ENCODE results near the gene PSAPL1.

PSAPL1 gene

DNA sequence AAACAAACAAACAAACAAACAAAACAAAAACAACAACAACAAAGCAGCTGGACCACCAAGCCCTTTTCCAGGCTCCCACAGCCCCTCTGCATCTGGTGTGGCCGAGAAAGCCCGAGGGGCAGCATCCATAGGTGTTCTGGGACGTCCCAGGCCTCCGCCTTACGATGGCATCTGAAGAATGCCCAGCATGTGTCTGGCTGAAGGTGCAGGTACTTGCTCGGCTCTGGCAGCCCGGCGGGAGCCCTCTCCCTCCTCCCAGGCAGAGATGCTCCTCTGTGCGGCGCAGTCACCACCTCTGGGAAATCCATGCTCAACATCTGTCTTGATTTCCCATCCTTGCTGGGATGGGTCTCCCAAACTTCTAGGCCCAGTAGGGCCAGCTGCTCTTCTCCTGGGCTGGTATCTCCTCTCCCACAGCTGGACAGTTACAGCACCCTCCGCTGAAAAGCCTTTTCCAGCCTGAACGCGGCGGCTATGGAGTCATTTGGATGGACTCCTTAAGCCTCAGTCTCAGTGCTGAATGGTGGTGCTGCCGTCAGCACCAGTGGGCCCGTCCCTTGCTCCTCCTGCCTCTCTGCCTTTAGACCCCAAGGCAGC lies 4.3 kb downstream of the PSAPL1 start:
- no peak for DNase-seq

DNA sequence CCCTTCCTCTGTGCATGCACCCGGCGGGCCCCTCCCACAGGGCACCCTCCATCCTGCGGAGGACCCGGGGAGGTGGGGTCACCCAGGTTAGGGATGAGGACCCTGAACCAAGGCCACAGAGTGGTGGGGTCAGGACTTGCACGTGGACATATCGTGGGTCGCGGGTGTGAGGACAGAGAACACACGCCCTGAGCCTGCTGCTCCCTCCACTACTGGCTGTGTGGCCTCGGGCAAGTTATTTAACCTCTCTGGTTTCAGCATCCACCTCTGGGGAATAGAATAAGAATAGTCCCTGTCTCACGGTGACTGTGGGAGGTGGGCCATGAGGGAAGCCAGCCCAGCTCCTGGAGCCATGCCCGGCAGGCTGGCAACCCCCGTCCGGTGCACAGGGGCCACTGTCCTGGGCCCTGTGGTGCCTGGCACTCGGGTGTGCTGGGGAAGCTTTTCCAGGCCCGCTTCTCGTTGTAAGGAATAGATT lies 5.1 kb downstream of the PSAPL1 start:
- DNase-seq, result no peak

DNA sequence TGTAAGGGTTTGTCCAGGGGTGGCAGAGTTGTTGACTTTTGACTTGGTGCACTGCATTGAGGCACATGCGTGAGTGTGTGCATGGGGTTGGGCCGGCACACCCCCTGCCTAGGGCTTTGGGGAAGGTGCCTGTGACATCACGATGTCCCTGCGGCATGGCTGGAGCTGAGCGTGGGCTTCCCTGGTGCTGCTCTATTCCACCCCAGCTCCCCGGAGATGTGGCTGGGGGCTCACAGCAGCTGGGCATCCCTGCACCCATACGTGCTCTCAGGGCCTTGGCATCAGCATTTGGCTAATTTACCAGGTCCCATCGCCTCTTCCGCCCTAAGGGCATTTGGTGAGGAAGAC lies 5.7 kb downstream of the PSAPL1 start:
- no peak for DNase-seq

DNA sequence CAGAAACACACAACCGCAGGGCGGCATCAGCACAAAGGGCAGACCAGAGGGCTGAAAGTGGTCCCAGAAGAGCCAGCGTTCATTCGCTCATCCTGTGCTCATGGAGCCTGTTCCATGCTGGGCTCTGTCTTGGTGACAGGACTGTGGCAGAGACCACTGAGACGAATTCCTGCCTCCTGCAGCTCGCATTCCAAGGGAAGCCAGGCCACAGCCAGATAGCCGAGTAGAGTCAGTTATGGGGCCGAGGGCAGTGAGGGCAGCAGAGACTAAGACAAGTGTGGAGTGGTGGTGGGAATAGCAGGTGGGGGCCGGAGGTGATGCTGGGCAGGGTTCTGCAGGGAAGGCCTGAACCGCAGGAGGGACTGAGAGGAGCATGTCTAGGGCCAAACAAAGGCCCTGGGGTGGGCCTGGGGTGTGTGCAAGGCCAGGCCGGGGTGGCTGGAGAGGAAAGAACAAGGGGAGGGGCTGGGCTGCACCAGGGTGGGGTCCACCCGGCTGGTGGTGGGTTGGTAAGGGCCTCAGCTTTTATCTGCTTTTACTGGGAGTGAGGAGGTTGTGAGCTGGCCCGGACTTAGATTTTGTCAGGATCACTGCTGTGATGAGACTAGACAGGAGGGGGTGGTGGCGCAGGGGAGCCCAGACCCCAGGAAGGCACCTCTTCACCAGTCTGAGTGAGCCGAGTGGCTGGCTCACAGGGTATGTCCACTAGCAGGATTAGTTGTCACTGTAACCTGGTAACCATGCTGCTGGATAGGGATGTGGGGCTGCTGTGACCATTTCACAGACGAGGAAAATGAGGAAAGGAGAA lies 6.3 kb downstream of the PSAPL1 start:
- no peak for DNase-seq

DNA sequence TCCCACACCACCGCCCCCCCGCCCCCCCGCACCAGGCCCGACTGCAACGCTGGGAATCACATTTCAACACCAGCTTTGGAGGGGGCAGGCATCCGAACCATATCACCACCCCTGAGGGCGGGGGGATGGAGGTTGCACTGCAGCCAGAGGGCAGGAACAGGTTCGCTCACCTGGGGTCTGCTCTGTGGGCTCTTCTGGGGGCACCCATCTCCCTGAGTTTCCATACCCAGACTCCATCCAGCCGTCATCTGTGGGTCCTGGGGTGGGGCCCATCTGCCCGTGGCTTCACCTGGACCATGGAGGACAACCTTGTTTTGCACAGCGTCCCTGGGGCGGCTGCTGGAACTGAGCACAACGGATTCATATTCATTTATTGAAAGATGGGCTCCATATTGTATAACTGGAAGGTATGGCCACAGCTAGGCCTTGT lies 6.9 kb downstream of the PSAPL1 start:
- no peak for DNase-seq

DNA sequence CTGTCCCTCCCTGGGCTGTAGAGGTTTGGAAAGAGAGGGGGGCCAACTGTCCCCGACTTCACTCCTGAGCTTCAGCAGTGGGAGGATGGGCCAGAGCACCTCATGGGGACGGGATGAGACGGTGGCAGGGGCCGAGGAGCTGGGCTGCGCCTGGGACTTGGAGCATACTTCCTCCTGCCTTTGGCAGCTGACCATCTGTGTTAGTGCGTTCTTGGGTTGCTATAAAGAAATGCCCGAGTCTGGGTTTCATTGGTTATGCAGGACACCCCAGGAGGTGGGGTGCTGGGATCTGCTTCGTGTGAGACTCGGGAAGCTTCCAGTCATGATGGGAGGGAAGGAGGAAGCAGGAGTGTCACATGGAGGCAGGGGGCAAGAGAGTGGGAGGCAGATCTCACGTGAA lies 7.4 kb downstream of the PSAPL1 start:
- DNase-seq, result no peak

DNA sequence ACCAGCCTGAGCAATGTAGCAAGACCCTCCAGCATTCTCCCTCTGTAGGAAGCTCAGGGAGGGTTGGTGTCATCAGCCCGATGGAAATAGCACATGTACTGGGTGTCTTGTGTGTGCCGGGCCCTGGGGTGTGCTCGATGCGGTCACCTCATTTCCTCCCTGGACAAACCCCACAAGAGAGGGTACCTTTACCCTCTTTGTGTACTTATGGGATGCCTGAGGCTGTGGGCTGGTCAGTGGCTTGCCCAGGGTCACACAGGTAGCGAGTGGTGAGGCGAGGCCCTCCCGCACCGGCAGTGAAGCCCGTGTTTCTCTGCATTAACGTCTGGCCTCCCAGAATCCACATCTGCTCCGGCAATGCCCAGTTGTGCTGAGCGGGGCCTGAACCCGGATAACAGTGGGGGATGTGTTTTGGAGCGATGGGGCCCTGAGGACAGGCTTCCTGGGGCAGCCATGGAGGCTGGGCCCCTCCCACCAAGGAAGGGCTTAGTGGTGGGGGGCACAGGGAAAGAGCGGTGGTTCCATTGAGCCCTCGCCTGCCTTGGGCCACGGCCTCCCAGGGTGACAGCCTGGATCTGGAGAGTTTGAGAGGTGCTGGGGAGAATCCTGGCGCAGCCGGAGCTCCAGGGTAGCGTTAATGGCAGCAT lies 8.1 kb downstream of the PSAPL1 start:
- no peak for DNase-seq

DNA sequence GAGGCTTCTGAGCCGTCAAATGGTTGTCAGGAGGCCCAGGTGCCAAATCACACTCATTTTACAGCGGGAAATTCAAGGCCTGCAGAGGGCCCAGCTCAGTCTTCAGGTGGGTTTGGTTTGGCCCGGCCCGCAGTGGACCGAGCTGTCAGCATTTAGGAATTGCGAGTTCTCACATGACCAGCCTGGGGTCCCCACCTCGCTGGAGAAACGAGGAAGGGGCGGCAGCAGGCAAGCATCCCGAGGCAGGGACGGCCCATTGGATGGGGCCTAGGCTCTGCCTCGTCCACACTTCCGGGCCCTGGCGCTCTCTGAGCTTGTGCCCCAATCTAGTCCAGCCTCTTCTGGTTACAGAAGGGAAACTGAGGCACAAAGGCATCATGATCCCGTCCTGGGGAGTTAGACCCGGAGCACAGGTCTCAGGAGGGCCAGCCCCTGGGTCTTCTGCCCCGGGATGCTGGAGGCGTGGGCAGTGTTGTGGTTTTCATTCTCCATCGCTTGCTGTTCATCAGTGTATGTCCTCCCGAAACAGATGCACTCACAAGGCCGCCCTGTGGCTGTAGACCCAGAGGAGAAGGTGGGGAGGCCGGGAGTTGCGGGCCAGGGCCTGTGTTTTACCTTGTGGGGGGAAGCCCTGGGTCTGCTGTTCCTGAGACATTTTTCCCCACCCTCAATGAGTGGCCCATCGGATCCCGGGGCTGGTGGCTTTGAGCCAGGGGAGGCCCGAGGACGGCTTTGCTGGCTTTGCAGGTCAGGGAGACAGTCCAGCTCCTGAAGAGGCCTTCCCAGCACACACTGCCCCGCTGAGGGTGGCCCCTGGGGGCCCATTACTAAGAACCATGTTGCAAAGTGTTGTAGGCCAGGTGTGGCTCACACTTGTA lies 8.9 kb downstream of the PSAPL1 start:
- DNase-seq, result no peak

DNA sequence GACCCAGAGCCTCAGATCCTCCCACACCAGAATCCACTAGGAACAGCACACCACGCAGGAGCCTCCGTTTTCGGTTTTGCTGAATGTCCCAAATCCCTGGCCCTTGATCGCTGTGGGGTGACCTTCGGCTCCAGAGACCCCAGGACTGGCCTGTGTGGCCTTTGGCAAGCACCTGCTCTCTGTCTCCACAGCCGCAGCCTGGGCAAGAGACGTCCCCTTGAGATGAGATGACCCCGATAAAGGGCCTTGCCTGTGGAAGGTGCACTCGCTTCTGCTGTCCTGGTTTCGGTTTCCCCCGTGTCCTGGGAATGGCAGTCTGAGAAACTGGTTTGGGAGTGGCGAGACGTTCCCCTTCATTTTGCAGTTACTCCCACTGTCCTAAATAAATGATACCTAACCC lies 9.6 kb downstream of the PSAPL1 start:
- DNase-seq, result no peak

DNA sequence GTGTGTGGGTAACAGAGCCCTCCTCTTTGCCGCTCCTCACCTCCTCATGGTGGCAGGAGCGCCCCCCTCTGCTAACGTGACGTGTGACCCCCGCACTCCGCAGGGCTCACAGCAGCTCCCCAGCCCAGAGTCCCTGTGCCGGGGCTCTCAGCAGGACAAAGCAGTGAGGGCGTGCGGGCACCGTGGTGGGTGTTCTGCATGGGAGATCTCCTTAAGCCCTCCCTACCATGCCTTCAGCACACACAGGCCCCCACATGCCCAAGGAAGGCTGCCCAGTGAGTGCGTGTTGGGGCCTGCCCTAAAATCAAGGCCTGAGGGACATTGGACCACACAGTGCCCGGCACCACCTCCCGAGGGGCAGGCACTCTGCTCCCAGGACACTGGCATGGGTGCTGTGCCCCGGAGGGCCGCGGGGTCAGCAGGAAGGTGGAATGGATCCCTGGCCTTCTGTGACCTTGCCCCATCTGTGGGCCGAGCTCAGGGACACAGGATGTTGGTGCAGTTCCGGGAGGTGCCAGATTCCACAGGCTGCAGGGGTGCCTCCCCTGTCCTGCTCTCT lies 10.1 kb downstream of the PSAPL1 start:
- DNase-seq, result no peak

DNA sequence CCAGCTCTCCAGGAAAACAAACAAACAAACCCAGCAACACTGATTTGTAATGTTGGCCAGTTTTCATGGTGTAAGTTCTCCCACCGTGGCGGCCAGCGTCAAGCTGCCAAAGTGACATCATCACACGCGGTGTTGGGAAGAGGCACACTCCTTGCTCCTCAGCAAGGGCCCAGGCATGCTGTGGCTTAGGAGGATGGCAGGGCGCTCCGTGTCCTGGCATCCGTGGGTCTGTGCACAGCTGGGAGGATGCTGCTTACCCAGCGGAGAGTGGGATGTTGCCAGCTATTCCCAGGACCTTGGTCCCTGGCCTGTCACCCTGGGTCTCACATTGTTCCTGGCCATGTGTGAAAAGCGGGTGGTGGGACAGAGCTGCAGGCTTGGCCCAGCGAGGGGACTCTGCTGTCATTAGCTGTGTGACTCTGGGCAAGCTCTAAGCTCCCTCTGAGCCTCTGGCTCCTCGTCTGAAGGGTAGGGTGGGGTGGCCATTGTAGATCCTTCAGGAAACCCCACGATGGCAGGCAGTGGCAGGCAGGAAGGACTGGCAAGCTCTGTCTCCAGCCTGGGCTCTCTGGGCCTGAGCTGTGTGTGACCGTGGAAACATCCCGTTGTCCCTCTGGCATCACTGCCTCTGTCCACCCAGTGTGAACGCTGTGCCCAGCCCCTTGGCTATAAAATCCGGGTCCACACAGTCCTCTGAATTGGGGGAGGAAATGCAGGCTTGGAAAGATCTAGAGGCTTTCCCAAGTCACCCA lies 10.8 kb downstream of the PSAPL1 start:
- DNase-seq, result no peak

DNA sequence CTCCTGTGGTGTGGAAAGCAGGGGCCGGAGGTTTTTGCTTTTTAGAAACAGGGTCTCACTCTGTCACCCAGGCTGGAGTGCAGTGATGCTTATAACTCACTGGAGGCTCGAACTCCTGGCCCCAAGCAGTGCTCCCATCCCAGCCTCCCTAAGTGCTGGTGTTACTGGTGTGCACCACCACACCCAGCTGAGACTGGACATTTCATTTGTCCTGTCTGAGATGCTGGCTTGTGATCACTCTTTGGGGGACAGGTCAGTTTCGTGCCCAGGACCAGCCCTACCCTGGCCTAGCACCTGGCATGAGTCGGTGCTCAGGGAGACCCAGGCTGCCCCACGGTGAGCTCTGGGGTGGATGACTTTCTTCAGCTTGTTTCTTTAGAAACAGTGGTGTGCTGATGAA lies 11.3 kb downstream of the PSAPL1 start:
- DNase-seq, result no peak

DNA sequence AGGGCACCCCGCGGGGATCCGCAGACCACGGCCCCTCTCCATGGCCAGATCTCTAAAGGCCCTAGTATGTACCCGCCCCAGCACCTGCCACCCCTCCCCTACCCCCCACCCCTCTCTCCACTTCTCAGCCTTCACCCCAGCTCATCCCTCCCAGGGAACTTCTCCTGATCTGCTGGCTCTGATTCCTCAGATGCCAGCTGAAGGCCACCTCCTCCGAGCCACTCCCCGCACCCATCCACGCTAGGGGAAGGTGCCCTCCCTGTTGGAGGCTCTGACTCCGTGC lies 11.9 kb downstream of the PSAPL1 start:
- DNase-seq, result no peak

DNA sequence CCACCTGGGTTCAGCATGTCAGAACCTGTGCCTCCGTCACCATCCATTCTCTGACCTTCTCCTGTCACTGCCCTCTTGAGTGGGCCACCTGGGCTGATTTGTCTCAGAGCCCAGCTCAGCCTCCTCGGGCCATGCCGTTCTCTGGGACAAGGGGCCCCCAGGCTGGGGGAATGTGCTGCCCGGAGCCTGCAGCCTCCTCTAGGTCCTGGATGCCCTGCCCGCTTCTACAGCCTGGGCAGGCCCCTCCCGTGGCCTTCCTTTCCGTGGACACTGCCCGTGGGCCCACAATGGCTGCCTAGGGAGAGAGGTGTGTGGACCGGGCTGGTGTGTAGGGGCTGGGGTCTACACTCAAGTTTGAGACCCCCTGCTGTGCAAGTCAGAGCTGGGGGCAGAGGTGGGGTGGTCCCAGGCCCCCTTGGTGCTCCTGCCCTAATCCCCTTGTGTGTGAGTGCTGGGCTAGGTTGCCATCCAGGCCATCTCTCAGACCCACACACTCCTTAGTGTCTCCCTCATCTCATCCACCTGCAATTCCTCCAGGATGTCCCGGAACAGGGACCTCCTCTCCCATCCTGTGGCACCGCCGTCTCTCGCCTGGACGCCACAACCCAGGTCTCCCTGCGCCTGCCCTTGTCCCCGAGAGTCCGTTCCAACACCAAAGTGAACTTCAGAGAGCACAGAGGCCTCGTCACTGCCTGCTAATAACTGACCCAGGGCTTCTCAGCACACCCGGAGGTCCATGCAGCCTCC lies 12.4 kb downstream of the PSAPL1 start:
- no peak for DNase-seq

DNA sequence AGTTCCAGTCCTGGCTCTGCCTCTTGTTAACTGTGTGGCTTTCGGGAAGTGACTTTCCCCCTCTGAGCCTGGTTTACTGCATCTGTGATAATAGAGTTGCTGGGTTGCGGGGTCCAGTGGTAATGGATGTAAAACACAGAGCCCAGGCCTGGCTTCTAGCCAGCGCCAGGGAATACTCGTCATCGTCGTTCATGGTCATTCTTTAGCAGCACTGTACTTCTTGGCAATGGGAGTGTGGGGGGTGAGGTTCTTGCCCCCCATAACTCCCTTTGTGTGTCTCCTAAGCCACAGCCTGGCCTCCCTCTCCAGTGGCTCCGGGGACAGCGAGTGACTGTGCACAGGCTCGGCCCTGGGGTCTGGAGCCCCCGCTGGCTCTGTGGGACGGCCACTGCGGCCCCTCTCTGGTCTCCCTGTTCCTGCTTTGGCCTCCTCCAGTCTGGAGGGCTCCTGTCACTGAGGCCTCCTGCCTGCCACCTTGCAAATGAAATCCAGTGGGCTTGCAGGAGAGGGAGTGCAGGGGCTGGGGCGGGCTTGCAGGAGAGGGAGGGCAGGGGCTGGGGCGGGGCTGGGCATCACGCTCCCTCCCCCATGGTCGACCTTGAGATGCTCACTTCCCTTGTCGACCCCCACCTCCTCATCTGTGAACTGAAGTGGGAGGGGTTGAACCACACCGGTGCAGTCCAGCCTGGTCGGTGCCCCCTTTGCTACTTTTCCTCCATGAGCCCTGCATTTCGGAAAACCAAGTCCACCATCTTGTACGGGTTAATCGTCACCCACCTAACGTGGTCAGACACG lies 13.2 kb downstream of the PSAPL1 start:
- DNase-seq, result no peak

DNA sequence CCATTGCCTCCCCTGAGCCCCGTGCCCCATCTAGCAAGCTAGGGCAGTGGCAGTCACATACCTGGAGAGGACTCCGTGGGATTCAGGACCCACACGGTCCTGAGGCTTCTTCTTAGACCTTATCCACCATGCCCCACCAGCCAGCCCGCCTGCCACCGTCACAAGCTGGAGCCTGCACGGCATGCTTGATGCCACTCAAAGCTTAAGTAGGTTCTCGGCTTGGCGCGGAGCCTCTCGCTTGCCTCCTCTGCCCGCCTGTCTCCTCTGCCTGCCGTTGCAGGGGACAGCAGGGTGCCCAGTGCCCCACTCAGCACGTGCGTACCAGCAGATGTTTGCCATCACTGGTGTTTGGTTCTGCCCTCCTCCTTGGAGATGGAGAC lies 14.1 kb downstream of the PSAPL1 start:
- no peak for DNase-seq

DNA sequence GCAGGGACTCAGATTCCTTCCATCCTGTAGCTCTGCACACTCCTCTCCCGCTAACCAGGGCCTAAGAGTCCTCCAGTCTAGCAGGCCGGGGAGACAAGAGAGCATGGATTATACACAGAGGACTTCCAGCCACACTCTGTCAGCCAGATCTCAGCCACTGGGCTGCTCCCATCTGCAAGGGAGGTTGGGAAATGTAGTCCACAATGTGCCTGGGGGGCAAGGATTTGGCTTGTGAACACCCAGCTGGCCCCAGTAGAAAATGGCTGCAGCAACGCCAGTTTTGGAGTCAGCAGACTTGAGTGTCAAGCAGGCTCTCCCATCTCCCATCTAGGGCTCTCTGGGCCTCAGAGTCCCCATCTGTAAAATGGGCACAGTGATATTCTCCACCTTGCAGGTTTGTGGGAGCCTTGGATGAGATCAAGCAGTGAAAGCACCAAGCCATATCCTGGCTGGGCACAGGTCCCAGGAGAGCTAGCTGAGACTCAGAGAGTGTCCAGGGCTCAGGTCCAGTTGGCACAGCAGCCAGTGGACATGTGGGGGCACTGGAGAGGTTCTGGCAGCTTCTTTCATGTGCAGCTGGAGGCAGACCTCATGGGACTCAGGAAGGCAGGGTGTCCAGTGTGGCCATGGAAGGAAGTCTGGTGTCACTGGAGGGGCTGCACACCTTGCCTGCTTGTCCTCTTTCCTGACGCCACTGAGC lies 14.6 kb downstream of the PSAPL1 start:
- no peak for DNase-seq

DNA sequence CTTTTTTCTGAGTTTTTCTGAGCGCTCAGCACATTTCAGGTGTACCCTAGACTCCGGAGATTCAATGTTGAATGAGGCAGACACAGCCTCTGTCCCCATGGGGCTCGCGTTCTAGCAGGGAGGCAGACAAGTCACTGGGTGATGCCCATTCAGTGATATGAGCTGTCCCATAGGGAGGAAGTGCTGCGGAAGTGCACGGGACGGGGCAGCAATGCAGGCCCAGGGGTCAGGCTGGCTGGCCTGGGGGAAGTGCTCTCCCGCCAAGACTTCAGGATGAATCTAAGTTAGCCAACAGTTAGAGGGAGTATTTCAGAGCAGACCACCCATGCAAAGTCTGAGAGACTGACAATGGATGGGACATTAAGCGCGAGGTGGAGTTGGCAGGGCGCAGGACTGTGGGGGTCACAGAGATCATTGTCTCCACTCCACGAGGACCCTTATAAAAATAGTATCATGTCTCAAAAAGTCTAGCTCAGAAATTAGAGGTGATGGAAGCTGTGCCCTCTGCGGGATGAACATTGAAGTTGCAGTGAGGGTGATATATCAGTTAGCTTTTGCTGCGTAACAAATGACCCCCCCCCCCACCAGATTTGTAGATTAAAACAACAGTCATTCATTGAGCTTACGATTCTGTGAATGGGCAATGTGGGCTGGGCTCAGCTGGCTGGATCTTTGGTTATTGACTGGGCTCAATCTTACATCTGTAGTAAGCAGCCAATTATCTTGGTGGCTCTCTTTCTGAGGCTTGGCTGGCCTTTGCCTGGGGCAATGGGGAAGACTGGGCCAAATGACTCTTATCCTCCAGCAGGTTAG lies 16.4 kb downstream of the PSAPL1 start:
- DNase-seq, result no peak

DNA sequence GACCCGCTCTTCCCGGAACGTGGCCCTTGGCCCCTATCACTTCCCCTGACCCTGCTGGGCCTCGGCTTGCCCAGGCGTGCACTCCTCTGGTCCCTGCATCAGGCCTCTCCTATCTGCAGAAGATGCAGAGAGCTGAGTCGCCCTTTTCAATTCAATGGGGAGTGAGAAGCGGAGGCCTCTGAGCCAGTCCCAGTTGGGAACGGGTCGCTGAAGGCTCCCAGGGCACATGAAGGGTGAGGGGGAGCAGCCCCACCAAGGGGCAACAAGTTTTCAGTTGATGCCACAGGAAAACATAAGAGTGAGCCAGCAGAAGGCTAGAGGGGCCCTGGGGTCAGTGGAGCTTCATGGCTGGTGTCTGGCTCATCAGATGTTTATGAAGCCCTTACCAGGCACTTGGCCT lies 17.1 kb downstream of the PSAPL1 start:
- no peak for DNase-seq

All from amniotic stem cell (primary cell).